ENCODE data around the gene NFKBIA.

GRCh38 chr14:35369701-35370191, 34.8 kb downstream of the NFKBIA start:
- TF ChIP-seq CTCF (IDR thresholded peaks at IDR 0.05 in 8 of 11, conservative IDR thresholded peaks at IDR 0.05 in 3 of 11) (no peak), POLR2A (IDR thresholded peaks at IDR 0.05) (no peak)

Measured in spleen (tissue), 7 donors.